OCI-LY1 (cell line): ENCODE results near the gene CDC42EP4.

ENCODE experiments used
- CTCF ChIP-seq: fragments of 200-600 bp; sonication (generic), shearing (Covaris generic); IDR thresholded peaks from 2 replicates; pipeline ENCODE4 v1.5.1; 2017; ENCODE audit warnings: mild to moderate bottlenecking, antibody characterized with exemption, low read length, moderate library complexity, mixed read lengths
- EZH2 ChIP-seq: fragments of 200-600 bp; sonication (generic), shearing (Covaris generic); IDR thresholded peaks from 2 replicates; pipeline ENCODE4 v1.8.0; 2017; ENCODE audit warnings: borderline replicate concordance, mixed run types, mild to moderate bottlenecking, antibody characterized with exemption, low read length, moderate library complexity, mixed read lengths

DNA sequence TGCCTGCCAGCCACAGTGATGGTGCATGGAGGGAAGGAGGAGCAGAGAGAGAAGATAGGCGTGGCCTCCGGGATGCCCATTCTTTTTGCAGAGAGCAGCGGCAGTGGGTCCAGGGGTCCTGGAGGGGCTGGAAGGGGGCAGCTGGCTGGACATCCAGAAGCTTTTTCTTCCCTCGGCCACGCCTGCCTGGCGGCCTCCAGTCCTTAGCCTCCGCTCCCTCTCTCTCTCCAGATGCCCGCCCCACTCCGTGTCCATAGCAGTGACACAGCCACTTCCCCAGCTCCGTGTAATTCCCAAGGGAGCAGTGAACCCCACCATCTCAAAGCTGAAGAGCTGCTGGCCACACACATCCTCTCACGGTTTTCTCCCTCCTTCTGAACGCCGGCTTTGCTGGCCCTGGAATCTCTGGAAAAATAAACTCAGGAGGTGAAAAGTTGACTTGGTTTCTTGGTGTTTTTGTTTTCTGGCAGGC lies 26.3 kb upstream of the CDC42EP4 start:
- TF ChIP-seq EZH2, result no peak
- no peak for TF ChIP-seq CTCF
